ENCODE data around the gene SEH1L. TPM values are rescaled to one million over a fixed set of nuclear protein-coding genes. Genes with fewer than 3 reads are reported as not detected.

SEH1L gene
- polyA plus RNA-seq, 1 donor from 2014 or later, result 11.5 TPM

GRCh38 chr18:13011719-13012118 is 63.9 kb downstream of the SEH1L start (continued):
- TF ChIP-seq EZH2 (IDR thresholded peaks at IDR 0.05; ENCODE audit: borderline replicate concordance, insufficient read depth, low read length, poor library complexity, severe bottlenecking), result no peak

GRCh38 chr18:13014232-13014631 is 66.4 kb downstream of the SEH1L start:
- no peak overlapping the region for H2AFZ ChIP-seq (ENCODE audit: low read depth, low read length)
- no peak for TF ChIP-seq EZH2 (IDR thresholded peaks at IDR 0.05; ENCODE audit: borderline replicate concordance, insufficient read depth, low read length, poor library complexity, severe bottlenecking)
- TF ChIP-seq MXI1 (conservative IDR thresholded peaks at IDR 0.05; ENCODE audit: poor library complexity, severe bottlenecking), result no peak
- no peak for TF ChIP-seq TAF1 (IDR thresholded peaks at IDR 0.05; ENCODE audit: low read depth)
- no peak for TF ChIP-seq POLR2AphosphoS5 (IDR thresholded peaks at IDR 0.05)
- TF ChIP-seq EP300 (conservative IDR thresholded peaks at IDR 0.05; ENCODE audit: poor library complexity, severe bottlenecking), result no peak
- TF ChIP-seq SMC3 (conservative IDR thresholded peaks at IDR 0.05; ENCODE audit: poor library complexity), result no peak
- no peak for TF ChIP-seq RAD21 (conservative IDR thresholded peaks at IDR 0.05)
- no peak for TF ChIP-seq REST (IDR thresholded peaks at IDR 0.05; ENCODE audit: borderline replicate concordance)
- no peak for TF ChIP-seq CTCF (IDR thresholded peaks at IDR 0.05; ENCODE audit: poor library complexity, severe bottlenecking)
- no peaks in the 10 kb centered on the region for H3K9me3 ChIP-seq (ENCODE audit: low read length)

GRCh38 chr18:13014818-13015217 is 67.0 kb downstream of the SEH1L start:
- no peaks in the 10 kb centered on the region for H3K27me3 ChIP-seq (ENCODE audit: insufficient read depth, low read depth, low read length)
- peaks cover 6% of the 10 kb centered on the region for H3K36me3 ChIP-seq (ENCODE audit: insufficient read depth, low read length)
- no peak overlapping the region for H3K27ac ChIP-seq (ENCODE audit: low read length)
- TF ChIP-seq POLR2AphosphoS5 (IDR thresholded peaks at IDR 0.05) (no peak), TAF1 (IDR thresholded peaks at IDR 0.05; ENCODE audit: low read depth) (no peak), EZH2 (IDR thresholded peaks at IDR 0.05; ENCODE audit: borderline replicate concordance, insufficient read depth, low read length, poor library complexity, severe bottlenecking) (no peak), MXI1 (conservative IDR thresholded peaks at IDR 0.05; ENCODE audit: poor library complexity, severe bottlenecking) (no peak), EP300 (conservative IDR thresholded peaks at IDR 0.05; ENCODE audit: poor library complexity, severe bottlenecking) (no peak), RAD21 (conservative IDR thresholded peaks at IDR 0.05) (no peak), CTCF (IDR thresholded peaks at IDR 0.05; ENCODE audit: poor library complexity, severe bottlenecking) (no peak), SMC3 (conservative IDR thresholded peaks at IDR 0.05; ENCODE audit: poor library complexity) (no peak)
- H3F3A ChIP-seq (ENCODE audit: insufficient read depth, low read length, poor library complexity, severe bottlenecking), result no peaks in the 10 kb centered on the region
- H3K9ac ChIP-seq (ENCODE audit: low read length), result no peak overlapping the region
- no peaks in the 10 kb centered on the region for H3K9me2 ChIP-seq (ENCODE audit: insufficient read depth, low read length)
- no peaks in the 10 kb centered on the region for H3K79me2 ChIP-seq (replicated peaks; ENCODE audit: insufficient read depth, low read length)
- H3K4me3 ChIP-seq (ENCODE audit: low read length), result no peak overlapping the region
- H3K9me3 ChIP-seq (ENCODE audit: low read length), result no peaks in the 10 kb centered on the region
- H3K4me2 ChIP-seq (ENCODE audit: low read length), result no peak overlapping the region
- no peaks in the 10 kb centered on the region for H4K20me1 ChIP-seq (ENCODE audit: insufficient read depth)
- no peak overlapping the region for H2AFZ ChIP-seq (ENCODE audit: low read depth, low read length)

More at GRCh38 chr18:13014232-13014631, 66.4 kb downstream of the SEH1L start:
- H3K4me2 ChIP-seq (ENCODE audit: low read length), result no peak overlapping the region
- H3K36me3 ChIP-seq (ENCODE audit: insufficient read depth, low read length), result peaks cover 4% of the 10 kb centered on the region
- no peaks in the 10 kb centered on the region for H3F3A ChIP-seq (ENCODE audit: insufficient read depth, low read length, poor library complexity, severe bottlenecking)
- no peak overlapping the region for H3K9ac ChIP-seq (ENCODE audit: low read length)
- H4K20me1 ChIP-seq (ENCODE audit: insufficient read depth), result no peaks in the 10 kb centered on the region
- no peaks in the 10 kb centered on the region for H3K27me3 ChIP-seq (ENCODE audit: insufficient read depth, low read depth, low read length)
- no peaks in the 10 kb centered on the region for H3K79me2 ChIP-seq (replicated peaks; ENCODE audit: insufficient read depth, low read length)
- no peaks in the 10 kb centered on the region for H3K9me2 ChIP-seq (ENCODE audit: insufficient read depth, low read length)
- H3K4me3 ChIP-seq (ENCODE audit: low read length), result no peak overlapping the region
- no peak overlapping the region for H3K27ac ChIP-seq (ENCODE audit: low read length)

Data from neural cell (in vitro differentiated cells).